Right ventricle myocardium superior (tissue), 1 donor: Measurements from ENCODE around the gene PIWIL1. TPM values are rescaled to one million over a fixed set of nuclear protein-coding genes. Genes with fewer than 3 reads are reported as not detected.

ENCODE experiments used
- ATAC-seq: fragments of 200-7000 bp; cut with Tn5 transposase; one replicate; pipeline ENCODE4 v1.9.1; 2020; ENCODE audit warnings: mild to moderate bottlenecking; ENCODE audit not compliant: poor library complexity
- DNase-seq: peaks from one replicate; pipeline ENCODE4 v3.0.0-alpha.2; 2020
- intact Hi-C: fragments of 100-400 bp; cut with DNase I; formaldehyde crosslinking; loops from one replicate; pipeline ENCODE4 v1.11.2; 2022
- total RNA-seq: library from RNA; stranded (reverse); fragmentation: NEBNext Ultra II Directional; extraction: Animal tissue kit (Norgen Biotek cat#: 25700); gene quantifications from one replicate; pipeline ENCODE4 v1.2.1, GENCODE V29; 2021
- donor health status: DM: no; HTN: yes; CAD: no; lungs with severe emphysema.

PIWIL1 gene
- total RNA-seq, 1 donor from 2014 or later, result not detected

GRCh38 chr12:130418251-130418650 is 80.6 kb downstream of the PIWIL1 start:
- no peak for DNase-seq

GRCh38 chr12:130419116-130419515 is 81.4 kb downstream of the PIWIL1 start:
- intact Hi-C loops, result no loop called here
- ATAC-seq (no peak), DNase-seq (no peak)

More at GRCh38 chr12:130418251-130418650, 80.6 kb downstream of the PIWIL1 start:
- intact Hi-C loops, result no loop called here
- ATAC-seq, result no peak

GRCh38 chr12:130420071-130420470 is 82.4 kb downstream of the PIWIL1 start:
- intact Hi-C loops, result no loop called here
- no peak for ATAC-seq

GRCh38 chr12:130421896-130422295 is 84.2 kb downstream of the PIWIL1 start:
- intact Hi-C loops, result no loop called here
- ATAC-seq, result no peak
- DNase-seq, result no peak

More at GRCh38 chr12:130420071-130420470, 82.4 kb downstream of the PIWIL1 start:
- DNase-seq, result no peak

Other genes starting within 250 kb of the PIWIL1 start
- gene FZD10, start 175.4 kb upstream of the PIWIL1 start, total RNA-seq, result not detected